Vagina (tissue), 2 donors: ENCODE results near the gene MIS12. TPM values are rescaled to one million over a fixed set of nuclear protein-coding genes. Genes with fewer than 3 reads are reported as not detected.
A peak's percentile ranks its signal among the peaks of the same experiment; 100 is the strongest.

ENCODE experiments used
- DNase-seq, 2 donors: peaks; one replicate each; pipeline ENCODE4 v3.0.0-alpha.2; 2017; ENCODE audit errors: extremely low spot score in 2 of 2
- H3K27ac ChIP-seq: fragments of 200-600 bp; sonication (generic); one replicate; pipeline ENCODE4 v1.5.1; 2019
- H3K27me3 ChIP-seq: fragments of 200-600 bp; sonication (generic); one replicate; pipeline ENCODE4 v1.5.1; 2019
- H3K36me3 ChIP-seq, 2 donors: fragments of 200-600 bp; sonication (generic); one replicate each; pipeline ENCODE4 v1.5.1; 2017 to 2019
- H3K4me1 ChIP-seq: fragments of 200-600 bp; sonication (generic); one replicate; pipeline ENCODE4 v1.5.1; 2019
- H3K4me3 ChIP-seq, 2 donors: fragments of 200-600 bp; sonication (generic); 1 replicate in 1 of 2; 2 replicates in 1 of 2; pipeline ENCODE4 v1.5.1; 2016 to 2019
- H3K9me3 ChIP-seq: fragments of 200-600 bp; sonication (generic); one replicate; pipeline ENCODE4 v1.5.1; 2019
- CTCF ChIP-seq, 3 experiments: fragments of 450-650 bp in 2 of 3; fragments of 200-600 bp in 1 of 3; sonication (generic) in 1 of 3; IDR thresholded peaks; one replicate each; pipeline ENCODE4 v1.5.1; 2017 to 2019; ENCODE audit warnings: antibody characterized with exemption in 3 of 3, mild to moderate bottlenecking in 2 of 3, moderate library complexity in 2 of 3
- POLR2A ChIP-seq, 2 donors: fragments of 450-650 bp; IDR thresholded peaks; one replicate each; pipeline ENCODE4 v1.6.1; 2017; ENCODE audit warnings: antibody characterized with exemption in 2 of 2, mild to moderate bottlenecking in 2 of 2, moderate library complexity in 2 of 2
- POLR2AphosphoS5 ChIP-seq, 2 donors: sonication (generic); formaldehyde crosslinking; IDR thresholded peaks; one replicate each; pipeline ENCODE4 v1.9.0; 2017; ENCODE audit warnings: antibody characterized with exemption in 2 of 2, mild to moderate bottlenecking in 2 of 2, low read depth in 1 of 2; ENCODE audit not compliant: insufficient read depth in 1 of 2
- intact Hi-C: fragments of 100-400 bp; cut with DNase I; formaldehyde crosslinking; loops from one replicate; pipeline ENCODE4 v1.15.1; 2023
- total RNA-seq: library from RNA; depleted of rRNA; stranded (reverse); fragments of >200 nt; gene quantifications from one replicate; pipeline ENCODE4 v1.2.3, GENCODE V29; 2016

MIS12 gene
- total RNA-seq, 1 donor from 2014 or later = 9.3 TPM

GRCh38 chr17:5492970-5493369 is 6.6 kb downstream of the MIS12 start:
- TF ChIP-seq POLR2AphosphoS5 (IDR thresholded peaks at IDR 0.05; ENCODE audit: insufficient read depth in 1 of 2, low read depth in 1 of 2) = no peak
- TF ChIP-seq CTCF (IDR thresholded peaks at IDR 0.05) = no peak
- no peak for TF ChIP-seq POLR2A (IDR thresholded peaks at IDR 0.05)
- intact Hi-C loops = no loop called here
- Histone ChIP-seq H3K36me3 (peaks cover 0 to 21% of the 10 kb centered on the region in 2 donors), H3K27me3 (no peaks in the 10 kb centered on the region), H3K4me1 (no peaks in the 10 kb centered on the region), H3K27ac (no peak overlapping the region), H3K9me3 (no peaks in the 10 kb centered on the region), H3K4me3 (no peak overlapping the region)
- no peak for DNase-seq

DNA sequence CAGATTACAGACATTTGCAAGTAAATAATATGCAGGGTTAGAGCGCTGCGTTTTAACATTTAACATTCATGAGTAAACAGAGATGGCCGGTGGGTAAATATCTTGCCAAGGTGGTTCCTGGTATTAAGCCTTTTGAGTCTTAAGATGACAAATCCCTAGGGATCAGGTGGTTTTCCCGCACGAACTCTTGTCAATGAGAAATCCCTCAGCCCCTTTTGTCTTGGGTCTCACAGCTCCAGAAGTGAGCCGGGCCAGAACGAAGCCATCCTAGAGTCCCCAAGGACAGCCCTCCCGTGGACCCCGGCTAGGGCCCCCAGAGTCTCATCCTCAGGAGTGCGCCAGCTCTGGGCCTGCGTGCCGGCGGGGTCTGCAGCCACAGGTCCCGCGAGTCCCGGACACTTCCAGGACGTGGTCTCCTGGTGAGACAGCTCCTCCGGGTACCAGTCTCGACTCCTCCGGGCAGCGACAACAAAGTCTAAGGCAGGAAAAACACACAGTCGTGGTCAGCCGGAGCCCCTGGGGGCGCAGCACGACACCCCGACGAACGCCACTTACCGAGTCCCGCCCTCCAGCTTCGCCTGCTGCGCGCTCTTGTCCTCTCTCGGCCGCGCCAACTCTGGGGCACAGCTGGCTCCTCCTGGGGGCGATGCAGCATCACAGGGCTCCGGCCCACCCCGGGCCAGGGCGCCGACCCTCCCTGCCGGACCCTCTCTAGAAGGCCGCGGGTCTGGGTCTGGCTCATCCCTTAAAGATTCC is 13.3 kb downstream of the MIS12 start:
- H3K27ac ChIP-seq = peak overlapping the region; percentile 79
- peak overlapping the region; percentile 51 to 67 for H3K4me3 ChIP-seq
- H3K27me3 ChIP-seq = no peaks in the 10 kb centered on the region
- peaks cover 0 to 7% of the 10 kb centered on the region in 2 donors for H3K36me3 ChIP-seq
- TF ChIP-seq CTCF (IDR thresholded peaks at IDR 0.05) = no peak
- TF ChIP-seq POLR2A (IDR thresholded peaks at IDR 0.05) = no peak
- no peak for TF ChIP-seq POLR2AphosphoS5 (IDR thresholded peaks at IDR 0.05; ENCODE audit: insufficient read depth in 1 of 2, low read depth in 1 of 2)
- intact Hi-C loops = no loop called here
- DNase-seq = no peak
- H3K9me3 ChIP-seq = no peaks in the 10 kb centered on the region
- H3K4me1 ChIP-seq = peaks cover 20% of the 10 kb centered on the region

- intact Hi-C loops = no loop called here
- peaks cover 20% of the 10 kb centered on the region for H3K4me1 ChIP-seq
- H3K27ac ChIP-seq = peak overlapping the region; percentile 79
- H3K27me3 ChIP-seq = no peaks in the 10 kb centered on the region
- H3K9me3 ChIP-seq = no peaks in the 10 kb centered on the region
- DNase-seq = no peak
- no peak for TF ChIP-seq POLR2A (IDR thresholded peaks at IDR 0.05)
- TF ChIP-seq POLR2AphosphoS5 (IDR thresholded peaks at IDR 0.05; ENCODE audit: insufficient read depth in 1 of 2, low read depth in 1 of 2) = no peak
- no peak for TF ChIP-seq CTCF (IDR thresholded peaks at IDR 0.05)
- peaks cover 0 to 7% of the 10 kb centered on the region in 2 donors for H3K36me3 ChIP-seq
- peak overlapping the region; percentile 51 to 67 for H3K4me3 ChIP-seq
Observed at GRCh38 chr17:5500247-5500588, 13.9 kb downstream of the MIS12 start.

- Histone ChIP-seq H3K36me3 (peaks cover 0 to 8% of the 10 kb centered on the region in 2 donors), H3K4me3 (peak overlapping the region; percentile 51 to 67), H3K4me1 (peaks cover 20% of the 10 kb centered on the region), H3K27ac (peak overlapping the region; percentile 79), H3K9me3 (no peaks in the 10 kb centered on the region), H3K27me3 (no peaks in the 10 kb centered on the region)
- intact Hi-C loops = no loop called here
- TF ChIP-seq POLR2A (IDR thresholded peaks at IDR 0.05) = peak in 1 of 2 donors; percentile 36
- peak in 1 of 2 donors; percentile 81 for TF ChIP-seq POLR2AphosphoS5 (IDR thresholded peaks at IDR 0.05; ENCODE audit: insufficient read depth in 1 of 2, low read depth in 1 of 2)
- TF ChIP-seq CTCF (IDR thresholded peaks at IDR 0.05) = no peak
- DNase-seq = peak in 1 of 2 donors; percentile 91
Observed at GRCh38 chr17:5500589-5501391, 14.4 kb downstream of the MIS12 start.
